Type B pancreatic cell (in vitro differentiated cells): Measurements from ENCODE around the gene MAPKBP1. TPM values are rescaled to one million over a fixed set of nuclear protein-coding genes. Genes with fewer than 3 reads are reported as not detected.

Experiments used
- DNase-seq: peaks from one replicate; pipeline ENCODE4 v3.0.0; 2021; ENCODE audit warnings: mixed read lengths; ENCODE audit not compliant: unreplicated experiment; ENCODE audit errors: extremely low spot score
- H3K27ac Mint-ChIP-seq: 2 replicates; pipeline ENCODE4 v1.8.0; 2021; ENCODE audit warnings: mild to moderate bottlenecking, mixed read lengths
- H3K27me3 Mint-ChIP-seq: 2 replicates; pipeline ENCODE4 v1.8.0; 2021; ENCODE audit warnings: mixed read lengths
- H3K36me3 Mint-ChIP-seq: 2 replicates; pipeline ENCODE4 v1.8.0; 2021; ENCODE audit warnings: mixed read lengths
- H3K4me1 Mint-ChIP-seq: one replicate; pipeline ENCODE4 v1.8.0; 2021; ENCODE audit warnings: mixed read lengths; ENCODE audit not compliant: unreplicated experiment
- H3K4me3 Mint-ChIP-seq: 2 replicates; pipeline ENCODE4 v1.8.0; 2021; ENCODE audit warnings: mild to moderate bottlenecking, mixed read lengths
- H3K9me3 Mint-ChIP-seq: 2 replicates; pipeline ENCODE4 v1.8.0; 2021; ENCODE audit warnings: mixed read lengths
- total RNA-seq: library from RNA; stranded (reverse); gene quantifications from 2 replicates; pipeline ENCODE4 v1.2.1, GENCODE V29; 2021; ENCODE audit warnings: low replicate concordance
- TF ChIP-seq, protein P1 (sequence below): fragments of 200-600 bp; sonication (generic); conservative IDR thresholded peaks from 2 replicates; pipeline ENCODE4 v1.5.0; 2021; ENCODE audit warnings: antibody characterized with exemption, mild to moderate bottlenecking

MAPKBP1 gene
- total RNA-seq, 1 donor from 2014 or later = 34.8 TPM

- no peak overlapping the region for H3K4me3 Mint-ChIP-seq
- no peaks in the 10 kb centered on the region for H3K9me3 Mint-ChIP-seq
- no peaks in the 10 kb centered on the region for H3K4me1 Mint-ChIP-seq
- H3K36me3 Mint-ChIP-seq = peaks cover 2% of the 10 kb centered on the region
- TF ChIP-seq, protein P1, sequence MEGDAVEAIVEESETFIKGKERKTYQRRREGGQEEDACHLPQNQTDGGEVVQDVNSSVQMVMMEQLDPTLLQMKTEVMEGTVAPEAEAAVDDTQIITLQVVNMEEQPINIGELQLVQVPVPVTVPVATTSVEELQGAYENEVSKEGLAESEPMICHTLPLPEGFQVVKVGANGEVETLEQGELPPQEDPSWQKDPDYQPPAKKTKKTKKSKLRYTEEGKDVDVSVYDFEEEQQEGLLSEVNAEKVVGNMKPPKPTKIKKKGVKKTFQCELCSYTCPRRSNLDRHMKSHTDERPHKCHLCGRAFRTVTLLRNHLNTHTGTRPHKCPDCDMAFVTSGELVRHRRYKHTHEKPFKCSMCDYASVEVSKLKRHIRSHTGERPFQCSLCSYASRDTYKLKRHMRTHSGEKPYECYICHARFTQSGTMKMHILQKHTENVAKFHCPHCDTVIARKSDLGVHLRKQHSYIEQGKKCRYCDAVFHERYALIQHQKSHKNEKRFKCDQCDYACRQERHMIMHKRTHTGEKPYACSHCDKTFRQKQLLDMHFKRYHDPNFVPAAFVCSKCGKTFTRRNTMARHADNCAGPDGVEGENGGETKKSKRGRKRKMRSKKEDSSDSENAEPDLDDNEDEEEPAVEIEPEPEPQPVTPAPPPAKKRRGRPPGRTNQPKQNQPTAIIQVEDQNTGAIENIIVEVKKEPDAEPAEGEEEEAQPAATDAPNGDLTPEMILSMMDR = no peak
- no peak overlapping the region for H3K27ac Mint-ChIP-seq
- no peak for DNase-seq
- H3K27me3 Mint-ChIP-seq = no peaks in the 10 kb centered on the region
These were observed 67.9 kb downstream of the MAPKBP1 start for GRCh38 chr15:41842229-41842628.

DNA sequence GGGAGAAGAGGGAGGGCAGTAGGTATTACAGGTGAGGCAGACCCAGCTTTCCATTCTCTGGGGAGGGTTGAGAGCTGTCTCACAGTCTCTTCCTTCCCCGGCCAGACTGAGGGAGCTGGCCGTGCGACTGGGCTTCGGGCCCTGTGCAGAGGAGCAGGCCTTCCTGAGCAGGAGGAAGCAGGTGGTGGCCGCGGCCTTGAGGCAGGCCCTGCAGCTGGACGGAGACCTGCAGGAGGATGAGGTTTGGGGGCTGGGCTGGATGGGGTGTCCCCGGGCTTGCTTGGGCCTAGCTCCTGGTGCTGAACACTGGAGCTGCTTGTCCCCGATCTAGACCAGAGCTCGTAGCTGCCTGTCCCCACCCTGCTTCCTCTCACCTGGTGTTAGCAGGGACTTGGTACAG is 69.3 kb downstream of the MAPKBP1 start:
- TF ChIP-seq, protein P1 = no peak
- no peak for DNase-seq
- Mint-ChIP-seq H3K36me3 (peaks cover 5% of the 10 kb centered on the region), H3K4me3 (no peak overlapping the region), H3K4me1 (no peaks in the 10 kb centered on the region), H3K27ac (no peak overlapping the region), H3K27me3 (no peaks in the 10 kb centered on the region), H3K9me3 (no peaks in the 10 kb centered on the region)

DNA sequence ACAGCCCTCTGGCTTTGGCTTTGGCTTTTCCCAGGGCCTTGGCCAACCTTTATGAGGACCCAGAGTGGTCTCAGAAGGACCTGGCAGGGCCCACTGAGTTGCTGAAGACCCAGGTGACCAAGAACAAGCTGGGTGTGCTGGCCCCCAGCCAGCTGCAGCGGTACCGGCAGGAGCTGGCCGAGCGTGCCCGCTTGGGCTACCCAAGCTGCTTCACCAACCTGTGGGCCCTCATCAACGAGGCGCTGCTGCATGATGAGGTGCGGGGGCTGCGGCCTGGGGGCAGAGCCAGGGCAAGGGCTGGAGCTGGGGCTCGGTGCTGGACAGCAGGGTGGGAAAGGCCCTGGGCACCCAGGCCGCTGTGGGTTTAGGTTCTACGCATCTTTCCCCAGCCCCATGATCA is 70.5 kb downstream of the MAPKBP1 start:
- Mint-ChIP-seq H3K4me3 (no peak overlapping the region), H3K27me3 (no peaks in the 10 kb centered on the region), H3K27ac (no peak overlapping the region), H3K36me3 (peaks cover 5% of the 10 kb centered on the region), H3K9me3 (no peaks in the 10 kb centered on the region), H3K4me1 (no peaks in the 10 kb centered on the region)
- TF ChIP-seq, protein P1 = no peak
- DNase-seq = no peak

DNA sequence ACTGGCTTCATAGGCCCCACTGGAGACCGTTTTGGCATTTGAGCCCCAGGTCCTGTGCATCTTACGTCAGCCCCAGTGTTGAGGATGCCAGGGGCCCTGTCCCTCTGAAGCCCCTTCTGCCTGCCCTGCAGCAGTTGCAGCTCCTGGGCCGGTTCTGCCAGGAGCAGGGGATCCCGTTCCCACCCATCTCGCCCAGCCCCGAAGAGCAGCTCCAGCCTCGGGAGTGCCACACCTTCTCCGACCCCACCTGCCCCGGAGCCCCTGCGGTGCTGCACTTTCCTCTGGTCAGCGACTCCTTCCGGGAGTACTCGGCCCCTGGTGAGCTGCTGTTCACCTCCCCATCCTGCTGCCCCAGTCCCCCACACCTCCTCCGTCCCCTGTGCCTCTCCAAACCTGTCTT is 72.9 kb downstream of the MAPKBP1 start:
- Mint-ChIP-seq H3K4me3 (no peak overlapping the region), H3K4me1 (no peaks in the 10 kb centered on the region), H3K27me3 (no peaks in the 10 kb centered on the region), H3K36me3 (peaks cover 5% of the 10 kb centered on the region), H3K9me3 (no peaks in the 10 kb centered on the region), H3K27ac (no peak overlapping the region)
- TF ChIP-seq, protein P1 = no peak
- no peak for DNase-seq

- Mint-ChIP-seq H3K4me3 (no peak overlapping the region), H3K27ac (no peak overlapping the region), H3K4me1 (no peaks in the 10 kb centered on the region), H3K27me3 (no peaks in the 10 kb centered on the region), H3K36me3 (peaks cover 5% of the 10 kb centered on the region), H3K9me3 (no peaks in the 10 kb centered on the region)
- no peak for DNase-seq
- TF ChIP-seq, protein P1 = no peak
These were observed 73.7 kb downstream of the MAPKBP1 start for GRCh38 chr15:41847981-41848380.

- no peak overlapping the region for H3K27ac Mint-ChIP-seq
- no peaks in the 10 kb centered on the region for H3K9me3 Mint-ChIP-seq
- H3K4me3 Mint-ChIP-seq = no peak overlapping the region
- no peaks in the 10 kb centered on the region for H3K4me1 Mint-ChIP-seq
- TF ChIP-seq, protein P1 = no peak
- no peak for DNase-seq
- H3K36me3 Mint-ChIP-seq = peaks cover 5% of the 10 kb centered on the region
- no peaks in the 10 kb centered on the region for H3K27me3 Mint-ChIP-seq
These were observed 74.3 kb downstream of the MAPKBP1 start for GRCh38 chr15:41848631-41849030.
